KMS-11 (cell line): Measurements from ENCODE around the gene ITGAL.

Experiments used
- H2AFZ ChIP-seq: fragments of 200-600 bp; sonication (generic); 2 replicates; pipeline ENCODE4 v1.6.1; 2016; ENCODE audit warnings: antibody characterized with exemption, mixed run types, low read depth
- H3K27ac ChIP-seq: fragments of 200-600 bp; sonication (generic); 2 replicates; pipeline ENCODE4 v1.6.1; 2016; ENCODE audit warnings: mild to moderate bottlenecking, mixed run types
- H3K27me3 ChIP-seq: fragments of 200-600 bp; sonication (generic); 2 replicates; pipeline ENCODE4 v1.6.1; 2017; ENCODE audit warnings: mild to moderate bottlenecking, low read depth, mixed run types, moderate library complexity; ENCODE audit not compliant: insufficient read depth
- H3K36me3 ChIP-seq: fragments of 200-600 bp; sonication (generic); 2 replicates; pipeline ENCODE4 v1.6.1; 2017; ENCODE audit warnings: mild to moderate bottlenecking, mixed run types; ENCODE audit not compliant: insufficient read depth
- H3K4me1 ChIP-seq: fragments of 200-600 bp; sonication (generic); 2 replicates; pipeline ENCODE4 v1.6.1; 2016; ENCODE audit warnings: mild to moderate bottlenecking, low read depth, mixed run types; ENCODE audit not compliant: poor library complexity, severe bottlenecking
- H3K4me2 ChIP-seq: fragments of 200-600 bp; sonication (generic); 2 replicates; pipeline ENCODE4 v1.7.0; 2016; ENCODE audit warnings: mild to moderate bottlenecking, mixed run types
- H3K4me3 ChIP-seq: fragments of 200-600 bp; sonication (generic); IDR thresholded peaks from 2 replicates; pipeline ENCODE4 v1.6.1; 2017; ENCODE audit warnings: low read depth, low read length, mixed read lengths; ENCODE audit not compliant: insufficient read depth
- H3K79me2 ChIP-seq: fragments of 200-600 bp; sonication (generic); 2 replicates; pipeline ENCODE4 v1.6.1; 2016; ENCODE audit warnings: low read depth, mixed run types; ENCODE audit not compliant: insufficient read depth
- H3K9ac ChIP-seq: fragments of 200-600 bp; sonication (generic); 2 replicates; pipeline ENCODE4 v1.6.1; 2016; ENCODE audit warnings: mild to moderate bottlenecking, mixed run types
- H4K20me1 ChIP-seq: fragments of 200-600 bp; sonication (generic); 2 replicates; pipeline ENCODE4 v1.6.1; 2016; ENCODE audit warnings: mild to moderate bottlenecking, mixed run types; ENCODE audit not compliant: insufficient read depth
- TF ChIP-seq, protein P1 (sequence below): fragments of 200-600 bp; sonication (generic); conservative IDR thresholded peaks from 2 replicates; pipeline ENCODE4 v1.6.1; 2017; ENCODE audit warnings: low read depth, mild to moderate bottlenecking, antibody characterized with exemption, low read length, moderate library complexity, mixed read lengths

Gene ITGAL

DNA sequence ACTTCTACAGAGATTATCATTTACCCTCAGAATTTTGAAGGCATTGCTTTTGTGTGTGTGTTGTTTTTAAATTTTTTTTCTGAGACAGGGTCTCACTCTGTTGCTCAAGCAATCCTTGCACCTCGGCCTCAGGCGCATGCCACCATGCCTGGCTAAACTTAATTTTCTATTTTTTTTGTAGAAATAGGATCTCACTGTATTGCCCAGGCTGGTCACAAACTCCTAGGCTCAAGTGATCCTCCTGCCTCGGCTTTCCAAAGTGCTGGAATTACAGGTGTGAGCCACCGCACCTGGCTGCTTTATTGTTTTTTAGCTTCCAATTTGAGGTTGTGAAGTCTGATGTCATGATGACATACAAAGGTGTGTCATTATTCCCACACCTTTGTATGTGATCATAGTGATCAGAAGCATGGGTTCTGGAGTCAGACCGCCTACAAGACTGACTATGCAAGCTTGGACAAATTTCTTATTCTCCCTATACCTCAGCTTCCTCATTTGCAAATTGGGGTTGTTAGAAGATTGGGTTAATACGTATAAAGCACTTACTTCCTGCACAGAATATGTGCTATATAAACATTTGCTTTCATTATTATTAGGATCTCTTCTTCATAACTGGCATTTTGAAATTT, 32.7 kb upstream of the ITGAL start:
- Histone ChIP-seq H3K79me2 (peaks cover 15% of the 10 kb centered on the region), H2AFZ (no peak overlapping the region), H3K36me3 (no peaks in the 10 kb centered on the region), H3K27ac (no peak overlapping the region), H4K20me1 (no peaks in the 10 kb centered on the region), H3K4me2 (no peak overlapping the region), H3K9ac (no peak overlapping the region), H3K4me1 (peaks cover 9% of the 10 kb centered on the region), H3K27me3 (no peaks in the 10 kb centered on the region), H3K4me3 (no peak overlapping the region)
- TF ChIP-seq, protein P1, sequence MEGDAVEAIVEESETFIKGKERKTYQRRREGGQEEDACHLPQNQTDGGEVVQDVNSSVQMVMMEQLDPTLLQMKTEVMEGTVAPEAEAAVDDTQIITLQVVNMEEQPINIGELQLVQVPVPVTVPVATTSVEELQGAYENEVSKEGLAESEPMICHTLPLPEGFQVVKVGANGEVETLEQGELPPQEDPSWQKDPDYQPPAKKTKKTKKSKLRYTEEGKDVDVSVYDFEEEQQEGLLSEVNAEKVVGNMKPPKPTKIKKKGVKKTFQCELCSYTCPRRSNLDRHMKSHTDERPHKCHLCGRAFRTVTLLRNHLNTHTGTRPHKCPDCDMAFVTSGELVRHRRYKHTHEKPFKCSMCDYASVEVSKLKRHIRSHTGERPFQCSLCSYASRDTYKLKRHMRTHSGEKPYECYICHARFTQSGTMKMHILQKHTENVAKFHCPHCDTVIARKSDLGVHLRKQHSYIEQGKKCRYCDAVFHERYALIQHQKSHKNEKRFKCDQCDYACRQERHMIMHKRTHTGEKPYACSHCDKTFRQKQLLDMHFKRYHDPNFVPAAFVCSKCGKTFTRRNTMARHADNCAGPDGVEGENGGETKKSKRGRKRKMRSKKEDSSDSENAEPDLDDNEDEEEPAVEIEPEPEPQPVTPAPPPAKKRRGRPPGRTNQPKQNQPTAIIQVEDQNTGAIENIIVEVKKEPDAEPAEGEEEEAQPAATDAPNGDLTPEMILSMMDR, result no peak

DNA sequence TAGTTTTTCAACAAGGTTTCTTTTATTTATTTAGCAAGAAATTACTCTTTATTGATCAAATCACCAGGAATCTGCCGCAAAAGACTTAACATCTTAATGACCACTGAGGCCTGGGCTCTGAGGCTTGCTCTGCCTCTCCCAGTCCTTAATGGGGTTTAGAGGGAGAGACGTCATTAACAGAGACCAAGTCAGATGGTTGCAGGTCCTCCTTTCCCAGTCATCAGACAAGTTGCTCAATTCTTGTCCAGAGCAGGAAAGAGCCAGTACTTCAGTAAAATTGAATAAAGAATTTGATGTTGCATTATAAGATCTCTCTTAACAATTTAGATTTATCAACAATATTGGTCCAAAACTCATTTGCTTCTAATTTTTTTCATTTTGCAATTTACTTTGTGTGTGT, 28.9 kb upstream of the ITGAL start:
- H4K20me1 ChIP-seq, result no peaks in the 10 kb centered on the region
- peak overlapping the region; percentile 87; the same call in 1 of the 2 replicates for H3K4me2 ChIP-seq
- no peak overlapping the region for H2AFZ ChIP-seq
- no peaks in the 10 kb centered on the region for H3K27me3 ChIP-seq
- no peak overlapping the region for H3K27ac ChIP-seq
- H3K4me3 ChIP-seq, result no peak overlapping the region
- no peaks in the 10 kb centered on the region for H3K36me3 ChIP-seq
- peaks cover 16% of the 10 kb centered on the region for H3K4me1 ChIP-seq
- peaks cover 18% of the 10 kb centered on the region for H3K79me2 ChIP-seq
- TF ChIP-seq, protein P1, result no peak
- H3K9ac ChIP-seq, result no peak overlapping the region

DNA sequence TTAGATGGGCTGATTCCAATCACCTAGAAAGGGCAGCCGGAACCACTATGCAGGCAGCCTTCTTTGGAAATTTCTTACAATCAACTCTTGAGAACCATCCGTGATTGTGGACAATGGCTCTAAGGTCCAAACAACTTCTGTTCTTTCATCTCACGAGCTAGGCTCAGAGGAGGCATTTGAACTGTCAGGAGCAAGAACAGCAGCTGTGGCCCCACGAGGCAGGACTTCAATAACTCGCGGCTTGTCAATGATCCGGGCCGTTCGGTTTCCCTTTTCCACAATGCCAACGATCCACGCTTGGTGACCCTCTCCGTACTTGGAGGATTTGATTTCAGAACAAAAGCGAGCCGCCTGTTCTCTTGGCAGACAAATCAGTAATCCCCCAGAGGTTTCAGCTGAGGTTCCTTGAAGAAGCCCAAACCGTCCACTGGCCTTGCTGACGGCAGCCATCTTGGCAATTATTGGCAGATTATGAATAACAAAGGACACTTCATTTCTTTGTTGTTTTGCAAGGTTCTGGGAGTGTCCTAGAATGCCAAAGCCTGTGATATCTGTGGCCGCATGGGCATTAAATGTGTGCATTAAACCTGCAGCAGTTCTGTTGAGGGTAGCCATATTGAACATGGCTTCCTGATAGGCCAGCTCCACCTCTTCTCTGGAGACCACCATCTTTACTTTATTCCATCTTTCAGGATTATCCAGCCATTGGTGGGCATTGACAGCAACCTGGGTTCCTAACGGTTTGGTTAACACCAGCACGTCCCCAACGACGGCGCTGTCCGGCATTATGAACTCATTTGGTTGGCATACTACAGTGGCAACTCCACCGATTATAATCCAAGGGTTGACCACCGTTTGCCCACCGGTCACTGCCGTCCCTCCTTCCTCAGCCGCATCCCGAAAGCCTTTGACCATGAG, 28.1 kb upstream of the ITGAL start:
- peak overlapping the region; percentile 80; the same call in 1 of the 2 replicates for H3K9ac ChIP-seq
- peak overlapping the region; percentile 92; the same call in 1 of the 2 replicates for H2AFZ ChIP-seq
- H3K4me1 ChIP-seq, result peaks cover 16% of the 10 kb centered on the region

DNA sequence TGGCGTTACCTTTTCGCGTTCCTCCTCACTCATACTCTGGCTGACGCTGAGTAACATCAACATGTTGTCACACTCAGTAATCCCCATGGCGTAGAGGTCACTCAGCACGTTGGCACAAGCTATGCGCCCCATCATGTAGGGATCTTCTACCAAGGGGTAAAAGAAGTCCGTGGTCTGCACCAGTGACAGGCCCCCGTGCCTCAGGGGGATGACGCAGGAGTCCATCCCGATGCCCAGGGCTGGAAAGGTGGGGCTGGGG, 27.5 kb upstream of the ITGAL start:
- Histone ChIP-seq H3K9ac (peak overlapping the region; percentile 80), H3K4me3 (peak overlapping the region; percentile 14), H3K27ac (peak overlapping the region; percentile 77), H3K4me1 (peaks cover 16% of the 10 kb centered on the region), H2AFZ (peak overlapping the region; percentile 92), H3K36me3 (no peaks in the 10 kb centered on the region), H4K20me1 (no peaks in the 10 kb centered on the region), H3K79me2 (peaks cover 18% of the 10 kb centered on the region), H3K27me3 (no peaks in the 10 kb centered on the region), H3K4me2 (peak overlapping the region; percentile 87)
- TF ChIP-seq, protein P1, result no peak

More for the DNA sequence above, 28.1 kb upstream of the ITGAL start:
- peak overlapping the region; percentile 14 for H3K4me3 ChIP-seq
- peak overlapping the region; percentile 87 for H3K4me2 ChIP-seq
- H3K27ac ChIP-seq, result no peak overlapping the region; the same call in 1 of the 2 replicates
- H3K36me3 ChIP-seq, result no peaks in the 10 kb centered on the region
- no peaks in the 10 kb centered on the region for H4K20me1 ChIP-seq
- H3K79me2 ChIP-seq, result peaks cover 18% of the 10 kb centered on the region
- TF ChIP-seq, protein P1, result no peak
- H3K27me3 ChIP-seq, result no peaks in the 10 kb centered on the region
